Muscle of leg (tissue), 11 donors: ENCODE results near the gene OVCH1. TPM values are rescaled to one million over a fixed set of nuclear protein-coding genes. Genes with fewer than 3 reads are reported as not detected.
"Not testable (repeated sequence)": the region's sequence is repeated elsewhere in the genome, so short reads cannot be mapped to it uniquely, and the experiment has no call there.

ENCODE experiments used
- DNase-seq: peaks from one replicate; pipeline ENCODE4 v3.0.0; 2013
- H3K27ac ChIP-seq: one replicate; pipeline ENCODE4 v1.5.1; 2013; ENCODE audit warnings: mild to moderate bottlenecking, low read length, control low read depth
- H3K27me3 ChIP-seq: one replicate; pipeline ENCODE4 v1.6.1; 2013; ENCODE audit warnings: low read length; ENCODE audit not compliant: control insufficient read depth, insufficient read depth
- H3K36me3 ChIP-seq: one replicate; pipeline ENCODE4 v1.6.1; 2013; ENCODE audit warnings: low read length; ENCODE audit not compliant: control insufficient read depth, insufficient read depth
- H3K4me1 ChIP-seq: one replicate; pipeline ENCODE4 v1.6.1; 2013; ENCODE audit warnings: low read length; ENCODE audit not compliant: control insufficient read depth, insufficient read depth
- H3K4me3 ChIP-seq: one replicate; pipeline ENCODE4 v1.5.1; 2013; ENCODE audit warnings: low read length, control low read depth
- H3K9me3 ChIP-seq: replicated peaks from 2 replicates; pipeline ENCODE4 v1.6.1; 2013; ENCODE audit warnings: low read depth, low read length; ENCODE audit not compliant: control insufficient read depth
- WGBS: methylation state at CpG from one replicate; pipeline ENCODE4 v1.1.5; 2013; ENCODE audit warnings: missing lambda C conversion rate; ENCODE audit not compliant: insufficient coverage; 5-methylcytosine and 5-hydroxymethylcytosine counted together
- polyA plus RNA-seq, 8 donors: library from polyadenylated mRNA; unstranded; fragments of 120-200 nt; gene quantifications; one replicate each; pipeline versions ENCODE4 v1.2.1 to v1.2.3, GENCODE V29; 2013; ENCODE audit warnings: inconsistent platforms in 1 of 8, low replicate concordance in 1 of 8; ENCODE audit not compliant: insufficient read length in 8 of 8, insufficient read depth in 1 of 8
- total RNA-seq: library from RNA; stranded (reverse); fragments of 120-200 nt; gene quantifications from one replicate; pipeline ENCODE4 v1.2.4, GENCODE V29; 2013

The OVCH1 gene
- total and polyA plus RNA-seq, 9 donors: 0.06 to 1.2 (median 0.21) TPM

- WGBS: 86% methylated on average over 3 of the region's 4 CpGs
- Histone ChIP-seq H3K4me3 (no peak overlapping the region), H3K36me3 (no peaks in the 10 kb centered on the region), H3K4me1 (no peaks in the 10 kb centered on the region), H3K27ac (no peak overlapping the region), H3K9me3 (no peaks in the 10 kb centered on the region), H3K27me3 (no peaks in the 10 kb centered on the region)
- DNase-seq: no peak
Observed at GRCh38 chr12:29439506-29439905, 58.0 kb downstream of the OVCH1 start.

- no peaks in the 10 kb centered on the region for H3K27me3 ChIP-seq
- no peaks in the 10 kb centered on the region for H3K4me1 ChIP-seq
- no peaks in the 10 kb centered on the region for H3K9me3 ChIP-seq
- H3K4me3 ChIP-seq: no peak overlapping the region
- H3K27ac ChIP-seq: no peak overlapping the region
- no peaks in the 10 kb centered on the region for H3K36me3 ChIP-seq
- 50% methylated on average over 1 of the region's 1 CpG for WGBS
- no peak for DNase-seq
Observed at GRCh38 chr12:29438752-29439408, 58.6 kb downstream of the OVCH1 start.

- Histone ChIP-seq H3K4me1 (no peaks in the 10 kb centered on the region), H3K27me3 (no peaks in the 10 kb centered on the region), H3K36me3 (no peaks in the 10 kb centered on the region), H3K27ac (no peak overlapping the region), H3K4me3 (no peak overlapping the region), H3K9me3 (no peaks in the 10 kb centered on the region)
- no peak for DNase-seq
Observed at GRCh38 chr12:29437575-29437974, 59.9 kb downstream of the OVCH1 start.

- not testable (repeated sequence) for DNase-seq, H3K27ac ChIP-seq, H3K9me3 ChIP-seq, H3K36me3 ChIP-seq, H3K4me1 ChIP-seq, H3K27me3 ChIP-seq, H3K4me3 ChIP-seq
- WGBS: 84% methylated on average over 8 of the region's 10 CpGs
Observed at GRCh38 chr12:29436815-29437214, 60.7 kb downstream of the OVCH1 start.

- Histone ChIP-seq H3K36me3 (no peaks in the 10 kb centered on the region), H3K4me3 (no peak overlapping the region), H3K27ac (no peak overlapping the region), H3K27me3 (no peaks in the 10 kb centered on the region), H3K9me3 (no peaks in the 10 kb centered on the region), H3K4me1 (peaks cover 4% of the 10 kb centered on the region)
- no peak for DNase-seq
- WGBS: no CpG with 5 or more reads among the region's 3 CpGs
Observed at GRCh38 chr12:29431513-29431912, 66.0 kb downstream of the OVCH1 start.

GRCh38 chr12:29430716-29431044 is 66.8 kb downstream of the OVCH1 start:
- no CpG with 5 or more reads among the region's 2 CpGs for WGBS

GRCh38 chr12:29429999-29430715 is 67.3 kb downstream of the OVCH1 start:
- Histone ChIP-seq H3K9me3 (no peaks in the 10 kb centered on the region), H3K36me3 (no peaks in the 10 kb centered on the region), H3K27me3 (no peaks in the 10 kb centered on the region), H3K4me3 (no peak overlapping the region), H3K4me1 (peaks cover 4% of the 10 kb centered on the region), H3K27ac (no peak overlapping the region)
- DNase-seq: peak; percentile 5
- 73% methylated on average over 2 of the region's 3 CpGs for WGBS

More at GRCh38 chr12:29430716-29431044, 66.8 kb downstream of the OVCH1 start:
- Histone ChIP-seq H3K27ac (no peak overlapping the region), H3K36me3 (no peaks in the 10 kb centered on the region), H3K27me3 (no peaks in the 10 kb centered on the region), H3K4me3 (no peak overlapping the region), H3K4me1 (peaks cover 4% of the 10 kb centered on the region), H3K9me3 (no peaks in the 10 kb centered on the region)
- no peak for DNase-seq

- Histone ChIP-seq H3K4me1 (peaks cover 4% of the 10 kb centered on the region), H3K4me3 (no peak overlapping the region), H3K27me3 (no peaks in the 10 kb centered on the region), H3K9me3 (no peaks in the 10 kb centered on the region), H3K27ac (no peak overlapping the region), H3K36me3 (no peaks in the 10 kb centered on the region)
- peak; percentile 4 for DNase-seq
Observed at GRCh38 chr12:29428633-29429032, 68.9 kb downstream of the OVCH1 start.

GRCh38 chr12:29427964-29428363 is 69.5 kb downstream of the OVCH1 start:
- no peak overlapping the region for H3K4me3 ChIP-seq
- H3K27me3 ChIP-seq: no peaks in the 10 kb centered on the region
- peaks cover 4% of the 10 kb centered on the region for H3K4me1 ChIP-seq
- 51% methylated on average over 2 of the region's 4 CpGs for WGBS
- H3K36me3 ChIP-seq: no peaks in the 10 kb centered on the region
- no peak for DNase-seq
- H3K27ac ChIP-seq: no peak overlapping the region
- no peaks in the 10 kb centered on the region for H3K9me3 ChIP-seq

- H3K27ac ChIP-seq: no peak overlapping the region
- peaks cover 4% of the 10 kb centered on the region for H3K4me1 ChIP-seq
- DNase-seq: no peak
- H3K27me3 ChIP-seq: no peaks in the 10 kb centered on the region
- no peak overlapping the region for H3K4me3 ChIP-seq
- no CpG with 5 or more reads among the region's 2 CpGs for WGBS
- H3K9me3 ChIP-seq: no peaks in the 10 kb centered on the region
- H3K36me3 ChIP-seq: no peaks in the 10 kb centered on the region
Observed at GRCh38 chr12:29426498-29426897, 71.0 kb downstream of the OVCH1 start.
